GM12878 (cell line): ENCODE data around the gene RASAL2. TPM values are rescaled to one million over a fixed set of nuclear protein-coding genes. Genes with fewer than 3 reads are reported as not detected.

Experiments used
- ATAC-seq: fragments of 200-7000 bp; cut with Tn5 transposase; 3 replicates; pipeline ENCODE4 v1.9.1; 2020; ENCODE audit warnings: mild to moderate bottlenecking, moderate library complexity
- BruUV-seq: library from RNA; stranded (reverse); fragments of 400-500 nt; replicated peaks from 2 replicates; lab custom pipeline; 2021; lab: Mats Ljungman, UMichigan
- CTCF ChIA-PET: fragments of 300-600 bp; sonication (Branson Sonifier 250); formaldehyde crosslinking; extraction: SDS; loops from one replicate; lab custom pipeline; 2021; ENCODE audit warnings: inconsistent platforms; lab: Yijun Ruan, JAX
- POLR2A ChIA-PET: fragments of 350-600 bp; formaldehyde crosslinking; extraction: SDS; loops from one replicate; lab custom pipeline; 2021; ENCODE audit warnings: inconsistent platforms; lab: Charles Lee
- RAD21 ChIA-PET: fragments of 300-600 bp; sonication (Branson Sonifier 250); formaldehyde crosslinking; loops from one replicate; lab custom pipeline; 2023; ENCODE audit warnings: antibody characterized with exemption; ENCODE audit not compliant: unreplicated experiment; lab: Charles Lee
- SMC1A ChIA-PET: fragments of 300-600 bp; sonication (Branson Sonifier 250); formaldehyde crosslinking; loops from one replicate; lab custom pipeline; 2023; ENCODE audit not compliant: unreplicated experiment, uncharacterized antibody; lab: Charles Lee
- DNase-seq: peaks from one replicate; pipeline ENCODE4 v3.0.0-alpha.2; 2011; ENCODE audit warnings: low read depth, low spot score
- FAIRE-seq: peaks from 3 replicates; lab custom pipeline; 2011; peaks lifted over from hg19 to GRCh38; lab: Jason Lieb, UNC
- H2AFZ ChIP-seq: 2 replicates; pipeline ENCODE4 v1.6.0; 2011; ENCODE audit warnings: low read depth, low read length, control low read depth; ENCODE audit not compliant: control insufficient read depth
- H3K27ac ChIP-seq: 2 replicates; pipeline ENCODE4 v1.5.1; 2011; ENCODE audit warnings: control low read depth; ENCODE audit not compliant: control insufficient read depth, insufficient read depth
- H3K27me3 ChIP-seq, 2 experiments: replicated peaks in 1 of 2; 2 replicates each; pipeline versions ENCODE4 v1.6.0 to v1.6.1; 2011; ENCODE audit warnings: low read length in 1 of 2; ENCODE audit not compliant: control insufficient read depth in 2 of 2, insufficient read depth in 2 of 2
- H3K36me3 ChIP-seq, 2 experiments: 2 replicates each; pipeline ENCODE4 v1.5.1; 2011; ENCODE audit warnings: low read length in 1 of 2; ENCODE audit not compliant: control insufficient read depth in 2 of 2, insufficient read depth in 2 of 2
- H3K4me1 ChIP-seq: 2 replicates; pipeline ENCODE4 v1.6.1; 2011; ENCODE audit warnings: mild to moderate bottlenecking, low read length, moderate library complexity, mixed read lengths; ENCODE audit not compliant: control insufficient read depth, insufficient read depth
- H3K4me2 ChIP-seq: 2 replicates; pipeline ENCODE4 v1.6.0; 2011; ENCODE audit warnings: control low read depth; ENCODE audit not compliant: control insufficient read depth, insufficient read depth
- H3K4me3 ChIP-seq: fragments of 200-600 bp; sonication (generic); 2 replicates; pipeline ENCODE4 v1.5.1; 2016
- H3K79me2 ChIP-seq: 2 replicates; pipeline ENCODE4 v1.6.0; 2011; ENCODE audit warnings: low read length; ENCODE audit not compliant: control insufficient read depth, insufficient read depth
- H3K9ac ChIP-seq: 2 replicates; pipeline ENCODE4 v1.8.0; 2011; ENCODE audit warnings: low read length, control low read depth, mixed read lengths; ENCODE audit not compliant: control insufficient read depth, insufficient read depth
- H3K9me3 ChIP-seq: replicated peaks from 3 replicates; pipeline ENCODE4 v1.5.1; 2011; ENCODE audit warnings: mild to moderate bottlenecking, low read length; ENCODE audit not compliant: control insufficient read depth, insufficient read depth
- H4K20me1 ChIP-seq: 2 replicates; pipeline ENCODE4 v1.6.0; 2011; ENCODE audit not compliant: control insufficient read depth, insufficient read depth
- ATF2 ChIP-seq: IDR thresholded peaks from 2 replicates; pipeline ENCODE4 v1.6.1; 2012; ENCODE audit warnings: low read length, inconsistent platforms
- BCLAF1 ChIP-seq: fragments of 450-650 bp; IDR thresholded peaks from 2 replicates; pipeline ENCODE4 v1.6.1; 2017; ENCODE audit warnings: antibody characterized with exemption, mild to moderate bottlenecking, moderate library complexity
- E2F4 ChIP-seq: IDR thresholded peaks from 2 replicates; pipeline ENCODE4 v1.6.1; 2012; ENCODE audit warnings: low read depth, low read length, improper control_type of control experiment
- E2F8 ChIP-seq: fragments of 450-650 bp; IDR thresholded peaks from 2 replicates; pipeline ENCODE4 v1.6.1; 2018; ENCODE audit warnings: mild to moderate bottlenecking, low read depth, moderate library complexity; ENCODE audit not compliant: partially characterized antibody
- ESRRA ChIP-seq: IDR thresholded peaks from 2 replicates; pipeline ENCODE4 v1.6.1; 2012; ENCODE audit warnings: mild to moderate bottlenecking, low read length, improper control_type of control experiment
- JUNB ChIP-seq: IDR thresholded peaks from 2 replicates; pipeline ENCODE4 v1.6.1; 2016; ENCODE audit warnings: antibody characterized with exemption, mild to moderate bottlenecking
- RUNX3 ChIP-seq: IDR thresholded peaks from 2 replicates; pipeline ENCODE4 v1.6.1; 2012; ENCODE audit warnings: low read length, inconsistent platforms
- ZBTB4 ChIP-seq: fragments of 450-650 bp; formaldehyde crosslinking; IDR thresholded peaks from 2 replicates; pipeline ENCODE4 v1.4.0; 2022; ENCODE audit warnings: mild to moderate bottlenecking, moderate library complexity
- in situ Hi-C: fragments of 300-500 bp; cut with MboI; formaldehyde crosslinking; loops from 9 replicates; pipeline ENCODE4 v1.14.3; 2018; ENCODE audit warnings: mixed read lengths
- intact Hi-C: fragments of 100-400 bp; cut with micrococcal nuclease; formaldehyde crosslinking; loops from one replicate; pipeline ENCODE4 v1.14.2; 2022; ENCODE audit not compliant: unreplicated experiment
- polyA plus RNA-seq, 11 experiments: library from polyadenylated mRNA; depleted of rRNA in 4 of 11; unstranded in 6 of 11; stranded (reverse) in 5 of 11; fragments of >200 nt; fragmentation: Nextera tagmentation in 4 of 11; fragmentation: Illumina TruSeq in 1 of 11; extraction: Ambion mirVana in 4 of 11; extraction: Trizol in 1 of 11; gene quantifications; 1 replicate in 1 of 11; 2 replicates in 10 of 11; pipeline versions ENCODE4 v1.2.1 to v1.2.3, GENCODE V29; 2011 to 2016; ENCODE audit warnings: inconsistent platforms in 2 of 11, missing spikeins in 2 of 11, low read depth in 1 of 11
- total RNA-seq, 4 experiments: library from RNA; depleted of rRNA in 3 of 4; stranded (reverse); fragments of >200 nt in 3 of 4; fragmentation: Illumina TruSeq in 1 of 4; extraction: Trizol in 1 of 4; gene quantifications; 2 replicates each; pipeline versions ENCODE4 v1.2.1 to v1.2.3, GENCODE V29; 2013 to 2021

Gene RASAL2
- total and polyA plus RNA-seq, 10 of the 15 experiments (the other 5 are each of a cell fraction or from before 2014, with no cell fraction given): 0.02 to 6.9 (median 0.17) TPM; not detected in 1

- H3K27ac ChIP-seq: no peak overlapping the region
- no peak for ATAC-seq
- TF ChIP-seq E2F8 (no peak), ZBTB4 (CRISPR knock-in tag) (no peak), JUNB (no peak), ATF2 (no peak), E2F4 (no peak), ESRRA (no peak), BCLAF1 (no peak), RUNX3 (no peak)
- no peaks in the 10 kb centered on the region; the same call in 2 of the 3 replicates for H3K9me3 ChIP-seq
- BruUV-seq: no TSS peak
- no peak overlapping the region for H3K4me2 ChIP-seq
- no peaks in the 10 kb centered on the region for H3K79me2 ChIP-seq
- in situ Hi-C loops (no loop called here), intact Hi-C loops (no loop called here)
- no peak overlapping the region for H2AFZ ChIP-seq
- POLR2A ChIA-PET: no interaction called here
- no peaks in the 10 kb centered on the region for H3K36me3 ChIP-seq
- H3K4me3 ChIP-seq: no peak overlapping the region
- no peak overlapping the region for H3K9ac ChIP-seq
- no peaks in the 10 kb centered on the region for H4K20me1 ChIP-seq
- RAD21 ChIA-PET: no interaction called here
- CTCF ChIA-PET: no interaction called here
- DNase-seq: no peak
- H3K27me3 ChIP-seq: no peaks in the 10 kb centered on the region
- no peak for FAIRE-seq
- SMC1A ChIA-PET: interaction anchor here (1.4 to 1.7 kb wide), 3 partner anchors 13 to 16 kb away, joined by 3 read pairs; no protein-coding TSS in a partner anchor
- H3K4me1 ChIP-seq: no peaks in the 10 kb centered on the region
These were observed 21.6 kb upstream of the RASAL2 start for GRCh38 chr1:178072326-178072725.
